ENCODE results near the gene LPP.
A peak's percentile ranks its signal among the peaks of the same experiment; 100 is the strongest.

LPP gene

DNA sequence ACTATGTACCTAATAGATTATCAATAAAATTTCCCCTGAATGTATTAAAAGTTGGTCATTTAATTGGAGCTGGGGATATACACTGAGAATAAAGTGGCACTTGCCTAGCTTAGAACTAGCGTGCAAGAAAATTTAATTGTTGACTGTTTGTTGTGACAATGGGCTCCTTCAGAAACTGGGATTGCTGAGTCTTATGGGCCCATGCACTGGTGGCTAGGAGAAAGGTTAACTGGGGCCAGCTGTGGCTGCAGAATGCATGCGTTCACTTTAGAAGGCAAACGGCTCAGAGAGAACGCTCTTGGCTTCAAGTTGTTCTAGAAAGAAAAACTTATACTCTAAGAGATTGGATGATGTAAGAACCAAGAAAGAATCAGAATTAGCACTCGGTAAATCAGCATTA is 18.7 kb upstream of the LPP start:
- Histone ChIP-seq H3K9me3 (ENCODE audit: control insufficient read depth, insufficient read depth, low read depth, low read length) (peaks cover 3% of the 10 kb centered on the region; the same call in 1 of the 2 replicates), H3K4me1 (ENCODE audit: control insufficient read depth, insufficient read depth, low read length) (peaks cover 6% of the 10 kb centered on the region; the same call in 1 of the 2 replicates), H3K36me3 (ENCODE audit: control insufficient read depth, insufficient read depth, low read length) (no peaks in the 10 kb centered on the region), H3K4me3 (ENCODE audit: low read depth, low read length) (no peak overlapping the region), H3K27ac (ENCODE audit: low read depth, low read length) (no peak overlapping the region), H3K27me3 (ENCODE audit: control insufficient read depth, insufficient read depth, low read length) (no peaks in the 10 kb centered on the region), H3K9ac (ENCODE audit: low read length) (no peak overlapping the region)

DNA sequence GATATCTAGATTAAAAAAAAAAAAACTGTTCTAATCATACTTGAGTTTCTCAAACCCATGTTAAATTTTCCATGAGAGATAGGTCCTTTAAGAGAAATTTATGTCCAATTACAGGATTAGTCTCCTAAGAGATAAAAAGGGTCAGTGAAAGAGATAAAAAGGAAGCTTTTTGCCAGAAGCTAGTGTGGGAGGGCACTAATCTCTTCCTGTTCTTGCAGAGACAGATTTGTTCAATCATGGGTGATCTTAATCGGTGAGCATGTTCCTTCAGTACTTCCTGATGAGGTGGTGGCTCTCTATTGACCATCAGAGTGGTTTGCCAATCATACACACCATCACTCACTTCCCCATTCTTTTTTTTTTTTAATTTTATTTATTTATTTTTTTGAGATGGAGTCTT is 16.9 kb upstream of the LPP start:
- no peaks in the 10 kb centered on the region for H3K4me1 ChIP-seq (ENCODE audit: control insufficient read depth, insufficient read depth, low read length)
- H3K4me3 ChIP-seq (ENCODE audit: low read depth, low read length), result no peak overlapping the region
- no peak overlapping the region for H3K9ac ChIP-seq (ENCODE audit: low read length)
- peaks cover 3% of the 10 kb centered on the region; the same call in 1 of the 2 replicates for H3K9me3 ChIP-seq (ENCODE audit: control insufficient read depth, insufficient read depth, low read depth, low read length)
- no peaks in the 10 kb centered on the region for H3K36me3 ChIP-seq (ENCODE audit: control insufficient read depth, insufficient read depth, low read length)
- no peaks in the 10 kb centered on the region for H3K27me3 ChIP-seq (ENCODE audit: control insufficient read depth, insufficient read depth, low read length)
- H3K27ac ChIP-seq (ENCODE audit: low read depth, low read length), result no peak overlapping the region

DNA sequence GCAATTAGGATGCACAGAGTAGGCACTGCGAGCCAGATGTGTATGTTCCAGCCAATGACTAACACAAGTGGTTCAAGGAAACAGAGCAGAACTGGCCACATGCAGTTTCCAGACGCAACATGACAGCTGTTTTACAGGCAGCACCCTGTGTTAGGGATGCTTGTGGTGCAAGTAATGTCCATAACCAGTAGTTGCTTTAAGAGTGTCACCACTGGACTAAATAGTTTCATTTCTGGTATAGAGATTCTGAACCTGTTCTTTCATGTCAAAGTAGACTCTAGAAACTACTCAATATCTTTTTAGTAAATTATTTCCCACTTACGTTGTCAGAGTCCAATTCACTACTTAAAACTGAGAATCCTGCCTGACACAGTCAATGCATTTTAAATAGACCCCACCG is 14.5 kb upstream of the LPP start:
- H3K9ac ChIP-seq (ENCODE audit: low read length), result no peak overlapping the region
- H3K36me3 ChIP-seq (ENCODE audit: control insufficient read depth, insufficient read depth, low read length), result no peaks in the 10 kb centered on the region
- no peak overlapping the region for H3K27ac ChIP-seq (ENCODE audit: low read depth, low read length)
- H3K9me3 ChIP-seq (ENCODE audit: control insufficient read depth, insufficient read depth, low read depth, low read length), result no peaks in the 10 kb centered on the region
- H3K4me3 ChIP-seq (ENCODE audit: low read depth, low read length), result no peak overlapping the region
- H3K4me1 ChIP-seq (ENCODE audit: control insufficient read depth, insufficient read depth, low read length), result no peaks in the 10 kb centered on the region
- H3K27me3 ChIP-seq (ENCODE audit: control insufficient read depth, insufficient read depth, low read length), result no peaks in the 10 kb centered on the region

DNA sequence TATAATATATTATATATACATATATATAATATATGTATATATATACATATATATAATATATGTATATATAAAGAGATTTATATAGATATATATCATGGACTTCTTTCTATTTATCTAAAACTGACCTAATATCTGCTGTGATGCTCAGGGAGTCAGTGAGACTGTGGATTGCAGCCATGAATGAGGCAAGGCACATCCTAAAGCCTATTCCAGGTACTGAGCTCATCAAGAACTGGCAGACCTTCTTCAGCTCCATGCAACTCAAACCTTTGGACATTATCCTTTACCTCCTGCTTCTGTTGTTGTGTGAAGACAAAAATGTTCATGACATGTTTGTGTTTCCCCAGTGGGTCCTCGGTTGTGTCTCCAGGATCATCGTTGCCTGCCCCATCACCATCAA is 7.7 kb upstream of the LPP start:
- Histone ChIP-seq H3K27ac (ENCODE audit: low read depth, low read length) (no peak overlapping the region), H3K9me3 (ENCODE audit: control insufficient read depth, insufficient read depth, low read depth, low read length) (no peaks in the 10 kb centered on the region), H3K9ac (ENCODE audit: low read length) (no peak overlapping the region), H3K36me3 (ENCODE audit: control insufficient read depth, insufficient read depth, low read length) (no peaks in the 10 kb centered on the region), H3K27me3 (ENCODE audit: control insufficient read depth, insufficient read depth, low read length) (no peaks in the 10 kb centered on the region), H3K4me1 (ENCODE audit: control insufficient read depth, insufficient read depth, low read length) (no peaks in the 10 kb centered on the region; the same call in 1 of the 2 replicates), H3K4me3 (ENCODE audit: low read depth, low read length) (no peak overlapping the region)

DNA sequence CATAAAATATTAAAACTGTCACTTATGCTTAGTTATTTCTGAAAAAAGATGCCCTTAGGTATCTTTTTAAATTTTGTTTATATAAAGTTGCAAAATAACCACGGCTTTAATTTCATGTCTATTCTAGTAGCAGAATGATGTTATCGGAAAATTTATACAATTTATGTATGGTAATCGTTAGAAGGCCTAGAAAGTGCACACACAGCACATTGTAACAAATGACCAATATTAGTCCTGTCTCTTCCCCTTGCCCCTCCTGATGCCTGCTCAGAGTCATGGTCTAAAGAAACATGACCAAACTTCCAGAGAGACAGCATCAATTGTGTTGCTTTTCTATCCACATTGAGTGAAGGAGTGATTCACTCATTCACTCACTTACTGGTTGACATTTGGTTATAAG is 6.2 kb upstream of the LPP start:
- Histone ChIP-seq H3K27ac (ENCODE audit: low read depth, low read length) (no peak overlapping the region), H3K9me3 (ENCODE audit: control insufficient read depth, insufficient read depth, low read depth, low read length) (no peaks in the 10 kb centered on the region), H3K36me3 (ENCODE audit: control insufficient read depth, insufficient read depth, low read length) (no peaks in the 10 kb centered on the region), H3K27me3 (ENCODE audit: control insufficient read depth, insufficient read depth, low read length) (no peaks in the 10 kb centered on the region), H3K4me1 (ENCODE audit: control insufficient read depth, insufficient read depth, low read length) (peaks cover 9% of the 10 kb centered on the region), H3K4me3 (ENCODE audit: low read depth, low read length) (no peak overlapping the region), H3K9ac (ENCODE audit: low read length) (no peak overlapping the region)

DNA sequence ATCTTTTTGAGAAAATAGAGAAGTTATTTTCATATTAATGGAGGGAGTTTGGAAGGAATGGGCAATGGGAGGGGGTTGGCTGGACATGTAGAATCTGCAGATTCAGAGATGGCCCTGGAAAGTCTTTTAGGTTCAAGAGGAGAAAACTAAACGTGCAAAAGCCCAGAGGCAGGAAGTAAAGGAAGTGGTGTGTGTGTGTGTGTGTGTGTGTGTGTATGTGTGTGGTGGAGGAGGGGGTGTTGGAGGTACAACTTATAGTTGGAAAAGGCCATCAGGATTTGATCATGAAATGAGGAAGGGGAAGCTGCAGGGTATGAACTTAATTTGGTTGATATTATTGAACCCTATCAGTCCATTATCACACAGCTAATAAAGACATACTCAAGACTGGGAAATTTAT is 5.6 kb upstream of the LPP start:
- Histone ChIP-seq H3K9ac (ENCODE audit: low read length) (no peak overlapping the region), H3K9me3 (ENCODE audit: control insufficient read depth, insufficient read depth, low read depth, low read length) (no peaks in the 10 kb centered on the region), H3K27ac (ENCODE audit: low read depth, low read length) (no peak overlapping the region), H3K36me3 (ENCODE audit: control insufficient read depth, insufficient read depth, low read length) (no peaks in the 10 kb centered on the region), H3K4me3 (ENCODE audit: low read depth, low read length) (no peak overlapping the region), H3K27me3 (ENCODE audit: control insufficient read depth, insufficient read depth, low read length) (no peaks in the 10 kb centered on the region), H3K4me1 (ENCODE audit: control insufficient read depth, insufficient read depth, low read length) (peaks cover 9% of the 10 kb centered on the region)

DNA sequence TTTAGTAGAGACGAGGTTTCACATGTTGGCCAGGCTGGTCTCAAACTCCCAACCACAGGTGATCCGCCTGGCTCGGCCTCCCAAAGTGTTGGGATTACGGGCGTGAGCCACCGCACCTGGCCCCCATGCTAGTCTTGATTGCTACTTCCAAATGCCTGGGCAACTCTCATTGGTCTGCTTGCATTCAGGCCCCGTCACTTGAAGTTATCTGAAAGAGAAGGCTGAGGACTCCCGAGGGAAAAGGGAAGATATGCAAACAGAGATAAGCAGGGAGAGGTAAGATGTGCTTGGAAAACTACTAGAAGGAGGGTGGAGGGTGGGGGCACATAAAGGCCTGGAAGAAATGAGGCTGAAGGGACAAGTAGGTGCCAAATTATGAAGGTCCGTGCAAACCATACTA is 4.4 kb upstream of the LPP start:
- H3K4me1 ChIP-seq (ENCODE audit: control insufficient read depth, insufficient read depth, low read length), result peaks cover 12% of the 10 kb centered on the region
- no peak overlapping the region for H3K9ac ChIP-seq (ENCODE audit: low read length)
- no peaks in the 10 kb centered on the region for H3K36me3 ChIP-seq (ENCODE audit: control insufficient read depth, insufficient read depth, low read length)
- no peak overlapping the region for H3K27ac ChIP-seq (ENCODE audit: low read depth, low read length)
- H3K27me3 ChIP-seq (ENCODE audit: control insufficient read depth, insufficient read depth, low read length), result no peaks in the 10 kb centered on the region
- no peak overlapping the region for H3K4me3 ChIP-seq (ENCODE audit: low read depth, low read length)
- no peaks in the 10 kb centered on the region for H3K9me3 ChIP-seq (ENCODE audit: control insufficient read depth, insufficient read depth, low read depth, low read length)

DNA sequence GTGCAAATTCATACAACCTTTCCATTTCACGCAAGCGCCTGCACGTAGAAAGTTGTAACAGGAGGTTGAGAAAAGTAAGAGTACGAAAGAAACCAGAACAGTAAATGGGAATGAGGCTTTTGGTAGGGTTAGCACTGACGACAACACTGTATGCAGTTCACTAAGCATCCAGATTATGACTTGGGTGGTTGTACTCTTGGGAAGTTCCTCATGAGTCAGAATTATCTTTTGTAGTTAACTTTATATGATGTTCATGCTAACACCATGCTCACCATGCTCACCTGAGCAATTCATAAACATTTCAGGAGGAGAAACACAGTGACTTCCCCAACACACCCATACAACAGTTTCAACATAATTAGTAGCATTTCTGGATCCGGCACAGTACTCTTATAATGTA is 3.0 kb upstream of the LPP start:
- Histone ChIP-seq H3K4me3 (ENCODE audit: low read depth, low read length) (no peak overlapping the region), H3K9ac (ENCODE audit: low read length) (no peak overlapping the region), H3K4me1 (ENCODE audit: control insufficient read depth, insufficient read depth, low read length) (peaks cover 20% of the 10 kb centered on the region), H3K36me3 (ENCODE audit: control insufficient read depth, insufficient read depth, low read length) (no peaks in the 10 kb centered on the region), H3K27ac (ENCODE audit: low read depth, low read length) (no peak overlapping the region), H3K9me3 (ENCODE audit: control insufficient read depth, insufficient read depth, low read depth, low read length) (no peaks in the 10 kb centered on the region), H3K27me3 (ENCODE audit: control insufficient read depth, insufficient read depth, low read length) (no peaks in the 10 kb centered on the region)

DNA sequence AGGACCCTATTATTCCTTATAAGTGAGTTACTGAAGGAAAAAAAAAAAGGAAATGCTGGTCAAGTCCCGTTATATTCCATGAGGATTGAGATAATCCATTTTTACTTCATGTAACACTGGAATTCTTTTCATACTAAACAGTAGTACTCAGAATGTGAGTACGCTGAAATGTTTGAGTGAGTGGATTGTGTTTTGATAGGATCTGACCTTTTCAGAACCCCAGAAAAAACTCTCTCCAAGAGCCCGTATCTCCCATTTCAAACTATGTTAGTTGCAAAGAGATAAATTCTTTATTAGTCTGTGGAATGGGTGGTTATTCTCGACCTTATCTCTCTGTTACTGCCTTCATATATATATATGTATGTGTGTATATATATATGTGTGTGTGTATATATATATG is 2.5 kb upstream of the LPP start:
- no peaks in the 10 kb centered on the region for H3K9me3 ChIP-seq (ENCODE audit: control insufficient read depth, insufficient read depth, low read depth, low read length)
- H3K9ac ChIP-seq (ENCODE audit: low read length), result no peak overlapping the region
- no peak overlapping the region for H3K27ac ChIP-seq (ENCODE audit: low read depth, low read length)
- H3K36me3 ChIP-seq (ENCODE audit: control insufficient read depth, insufficient read depth, low read length), result no peaks in the 10 kb centered on the region
- no peak overlapping the region for H3K4me3 ChIP-seq (ENCODE audit: low read depth, low read length)
- peaks cover 20% of the 10 kb centered on the region for H3K4me1 ChIP-seq (ENCODE audit: control insufficient read depth, insufficient read depth, low read length)
- no peaks in the 10 kb centered on the region for H3K27me3 ChIP-seq (ENCODE audit: control insufficient read depth, insufficient read depth, low read length)

DNA sequence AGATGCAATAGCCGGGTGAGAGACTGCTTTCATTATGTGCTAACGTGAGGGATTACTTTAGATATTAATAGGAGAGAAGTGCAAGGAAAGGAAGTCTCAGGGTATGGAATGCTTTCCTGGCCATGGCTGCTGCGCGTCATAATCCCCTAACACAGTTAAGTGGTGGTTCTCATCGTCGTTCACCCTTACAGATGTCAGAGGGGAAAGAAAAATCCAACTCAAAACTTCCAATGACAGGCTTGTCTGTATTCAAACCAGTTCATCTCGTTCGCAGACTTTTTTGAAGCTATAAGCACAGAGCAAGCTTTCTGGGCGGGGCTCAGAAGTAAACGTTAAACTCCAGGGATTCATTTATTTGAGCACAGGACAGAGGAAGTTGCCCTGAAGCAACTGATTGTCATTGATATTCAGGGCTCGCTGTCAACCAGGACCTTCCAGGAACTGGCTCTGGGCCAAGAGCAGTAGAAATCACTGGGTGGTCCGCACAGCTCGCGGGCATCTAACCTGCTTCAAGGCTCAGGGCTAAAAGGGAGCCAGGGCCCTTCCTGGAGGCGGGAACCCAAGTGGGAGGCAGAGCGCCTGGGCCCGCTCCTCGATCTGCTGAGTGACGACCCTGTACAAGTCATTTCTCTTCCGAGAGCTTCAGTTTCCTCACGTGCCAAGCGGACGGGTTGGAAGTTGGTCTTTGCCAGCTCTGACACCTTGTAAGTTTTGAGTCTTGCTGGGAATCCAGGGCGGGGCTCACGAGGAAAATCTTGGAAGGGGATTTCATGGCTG is 1.1 kb upstream of the LPP start:
- H3K4me1 ChIP-seq (ENCODE audit: control insufficient read depth, insufficient read depth, low read length), result peaks cover 28% of the 10 kb centered on the region
- H3K27ac ChIP-seq (ENCODE audit: low read depth, low read length), result peak overlapping the region; percentile 91
- peak overlapping the region; percentile 59 for H3K4me3 ChIP-seq (ENCODE audit: low read depth, low read length)
- peak overlapping the region; percentile 94 for H3K9ac ChIP-seq (ENCODE audit: low read length)
- H3K36me3 ChIP-seq (ENCODE audit: control insufficient read depth, insufficient read depth, low read length), result no peaks in the 10 kb centered on the region
- no peaks in the 10 kb centered on the region for H3K9me3 ChIP-seq (ENCODE audit: control insufficient read depth, insufficient read depth, low read depth, low read length)
- no peaks in the 10 kb centered on the region for H3K27me3 ChIP-seq (ENCODE audit: control insufficient read depth, insufficient read depth, low read length)

DNA sequence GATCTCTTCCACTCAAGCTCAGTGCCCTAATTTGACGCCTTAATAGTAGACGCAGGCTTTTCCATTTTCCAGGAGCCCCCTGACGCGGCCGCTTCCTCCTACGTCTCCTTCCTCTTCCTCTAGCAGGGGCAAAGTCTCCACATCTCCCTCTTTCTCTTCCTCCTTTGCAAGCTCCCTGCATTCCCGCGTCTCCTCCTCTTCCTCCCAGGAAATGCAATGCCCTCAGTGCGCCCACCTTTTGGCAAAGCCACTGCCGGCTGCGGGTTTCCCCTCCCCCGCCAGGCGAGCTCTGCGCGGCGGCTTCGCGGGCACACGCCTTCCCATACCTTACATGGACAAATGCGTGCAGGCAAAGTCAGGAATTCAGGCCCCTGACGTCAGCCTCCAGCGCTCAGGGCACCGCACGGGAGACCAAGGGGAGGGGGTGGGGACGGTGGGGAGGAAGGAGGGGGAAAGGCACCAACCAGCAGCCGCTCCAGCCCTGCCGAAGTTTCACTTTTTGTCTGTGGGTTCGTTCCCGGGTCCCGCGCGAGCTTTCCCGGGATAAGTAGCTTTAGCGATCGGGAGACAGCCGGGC is 432 bp upstream of the LPP start:
- H3K4me1 ChIP-seq (ENCODE audit: control insufficient read depth, insufficient read depth, low read length), result peaks cover 33% of the 10 kb centered on the region
- peak overlapping the region; percentile 91 for H3K27ac ChIP-seq (ENCODE audit: low read depth, low read length)

More for the DNA sequence above, 432 bp upstream of the LPP start:
- no peaks in the 10 kb centered on the region for H3K9me3 ChIP-seq (ENCODE audit: control insufficient read depth, insufficient read depth, low read depth, low read length)
- peak overlapping the region; percentile 59 for H3K4me3 ChIP-seq (ENCODE audit: low read depth, low read length)
- no peaks in the 10 kb centered on the region for H3K27me3 ChIP-seq (ENCODE audit: control insufficient read depth, insufficient read depth, low read length)
- peak overlapping the region; percentile 94 for H3K9ac ChIP-seq (ENCODE audit: low read length)
- no peaks in the 10 kb centered on the region for H3K36me3 ChIP-seq (ENCODE audit: control insufficient read depth, insufficient read depth, low read length)
